Aorta (tissue), 5 donors: ENCODE results near the gene MAP1A. TPM values are rescaled to one million over a fixed set of nuclear protein-coding genes. Genes with fewer than 3 reads are reported as not detected.
A peak's percentile ranks its signal among the peaks of the same experiment; 100 is the strongest.

Source experiments
- ATAC-seq: fragments of 200-7000 bp; cut with Tn5 transposase; one replicate; pipeline ENCODE4 v1.9.1; 2022; ENCODE audit warnings: moderate library complexity; ENCODE audit not compliant: low FRiP score
- DNase-seq, 2 donors: peaks; one replicate each; pipeline ENCODE4 v3.0.0-alpha.2; 2020
- H3K27ac ChIP-seq, 2 donors: one replicate each; pipeline ENCODE4 v1.5.1; 2013; ENCODE audit warnings: low read length in 2 of 2, mild to moderate bottlenecking in 2 of 2, moderate library complexity in 2 of 2, control low read depth in 1 of 2, inconsistent platforms in 1 of 2, low read depth in 1 of 2
- H3K27me3 ChIP-seq, 2 donors: one replicate each; pipeline ENCODE4 v1.6.1; 2013; ENCODE audit warnings: control low read depth in 1 of 2, low read length in 1 of 2, mild to moderate bottlenecking in 1 of 2, moderate library complexity in 1 of 2; ENCODE audit not compliant: insufficient read depth in 2 of 2, control insufficient read depth in 1 of 2
- H3K36me3 ChIP-seq, 2 donors: one replicate each; pipeline ENCODE4 v1.6.1; 2013; ENCODE audit warnings: control low read depth in 1 of 2, low read length in 1 of 2, mild to moderate bottlenecking in 1 of 2; ENCODE audit not compliant: insufficient read depth in 2 of 2, control insufficient read depth in 1 of 2
- H3K4me1 ChIP-seq, 2 donors: one replicate each; pipeline ENCODE4 v1.6.1; 2013; ENCODE audit warnings: low read length in 2 of 2, control low read depth in 1 of 2, mild to moderate bottlenecking in 1 of 2, moderate library complexity in 1 of 2; ENCODE audit not compliant: insufficient read depth in 2 of 2, control insufficient read depth in 1 of 2
- H3K4me3 ChIP-seq, 2 donors: one replicate each; pipeline ENCODE4 v1.5.1; 2013; ENCODE audit warnings: low read length in 2 of 2, control low read depth in 1 of 2, mild to moderate bottlenecking in 1 of 2
- H3K9me3 ChIP-seq: one replicate; pipeline ENCODE4 v1.6.1; 2013; ENCODE audit warnings: mild to moderate bottlenecking, low read length; ENCODE audit not compliant: control insufficient read depth
- WGBS, 2 donors: extraction: QIAGEN DNeasy Blood & Tissue Kit; methylation state at CpG; one replicate each; pipeline ENCODE4 v1.1.7; 2013; 5-methylcytosine and 5-hydroxymethylcytosine counted together
- intact Hi-C, 2 donors: fragments of 100-400 bp; cut with DNase I; formaldehyde crosslinking; loops; one replicate each; pipeline versions ENCODE4 v1.14.2 to v1.15.0; 2022
- polyA plus RNA-seq, 2 donors: library from polyadenylated mRNA; stranded (reverse); fragments of 200-250 nt; gene quantifications; one replicate each; pipeline ENCODE4 v1.2.3, GENCODE V29; 2013
- total RNA-seq, 2 donors: library from RNA; stranded (reverse); fragmentation: NEBNext Ultra II Directional; extraction: Animal tissue kit (Norgen Biotek cat#: 25700); gene quantifications; one replicate each; pipeline ENCODE4 v1.2.1, GENCODE V29; 2021
- donor health status: healthy with polysubstance abuse.
- donor health status: Bipolar disorder and iron deficiency.
- donor health status: DM: no; HTN: no; CAD: no.
- donor health status: DM: no; HTN: no; CAD: no.
- donor health status: DM: yes; HTN: yes; CAD: no.

Gene MAP1A
- total and polyA plus RNA-seq, 4 donors, result 5.2 to 49.3 (median 21.0) TPM

GRCh38 chr15:43508991-43509659 lies 8.3 kb upstream of the MAP1A start:
- WGBS, 2 donors, result 79 to 81% methylated on average over 9 of the region's 9 CpGs
- ATAC-seq (no peak), DNase-seq (no peak)
- no peak overlapping the region for H3K27ac ChIP-seq
- no peaks in the 10 kb centered on the region for H3K27me3 ChIP-seq
- no peaks in the 10 kb centered on the region for H3K36me3 ChIP-seq
- intact Hi-C loops, result no loop called here
- no peak overlapping the region for H3K4me3 ChIP-seq
- peaks cover 2 to 3% of the 10 kb centered on the region in 2 donors for H3K4me1 ChIP-seq
- no peaks in the 10 kb centered on the region for H3K9me3 ChIP-seq

- Histone ChIP-seq H3K9me3 (no peaks in the 10 kb centered on the region), H3K36me3 (no peaks in the 10 kb centered on the region), H3K27ac (no peak overlapping the region), H3K4me3 (no peak overlapping the region), H3K4me1 (peaks cover 2 to 3% of the 10 kb centered on the region in 2 donors), H3K27me3 (no peaks in the 10 kb centered on the region)
- no peak for ATAC-seq
- intact Hi-C loops, result loop anchor here (1.0 to 10.0 kb wide), 2 partner anchors 17 to 65 kb away; no protein-coding TSS in a partner anchor
- no peak for DNase-seq
- WGBS, 2 donors, result 58 to 59% methylated on average over 8 of the region's 8 CpGs
These were observed 7.7 kb upstream of the MAP1A start for GRCh38 chr15:43509660-43510199.

DNA sequence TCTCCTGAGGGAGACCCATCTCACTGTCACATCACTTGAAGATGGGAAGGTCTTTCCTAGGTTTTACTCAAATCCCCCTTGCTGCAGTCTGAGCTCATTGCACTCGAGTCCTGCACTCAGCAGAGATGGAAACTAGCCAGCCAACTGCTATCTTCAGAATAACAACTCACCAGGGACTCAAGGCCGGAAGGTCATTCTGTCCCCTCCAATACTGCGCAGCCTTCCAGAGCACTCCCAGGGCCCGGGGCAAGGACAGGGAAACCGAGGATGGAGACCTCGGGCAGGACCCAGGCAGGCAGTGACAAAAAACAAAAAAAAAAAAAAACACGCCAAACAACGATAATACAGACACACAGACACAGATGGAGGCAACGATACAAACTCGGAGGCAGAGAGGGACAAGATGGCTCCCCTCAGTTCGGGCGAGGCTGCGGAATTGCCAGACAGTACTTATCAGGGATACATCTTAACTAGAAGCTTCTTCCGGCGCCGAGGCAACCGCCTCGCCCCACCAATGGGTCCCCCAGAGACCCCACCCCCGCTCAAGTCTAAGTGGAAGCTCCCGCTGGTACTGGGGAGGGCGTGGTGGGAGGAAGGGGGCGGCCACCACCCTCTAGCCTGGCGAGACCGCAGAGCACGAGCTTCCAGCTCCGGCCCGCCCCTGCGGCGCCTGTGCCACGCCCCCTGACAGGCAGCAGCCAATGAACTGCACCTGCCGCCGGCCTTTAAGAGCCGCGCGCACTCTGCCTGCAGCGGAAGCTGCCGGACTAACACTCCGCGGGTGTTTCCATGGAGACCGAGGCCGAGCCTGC lies 7.0 kb upstream of the MAP1A start:
- no peaks in the 10 kb centered on the region for H3K36me3 ChIP-seq
- 1% methylated on average over 37 to 41 of the region's 41 CpGs for WGBS, 2 donors
- DNase-seq (peak; percentile 99 to 100), ATAC-seq (peak; percentile 99)
- H3K4me3 ChIP-seq, result peak overlapping the region; percentile 48 to 79
- no peaks in the 10 kb centered on the region for H3K27me3 ChIP-seq
- intact Hi-C loops, result loop anchor here (1.0 to 10.0 kb wide), 2 partner anchors 18 to 66 kb away; no protein-coding TSS in a partner anchor
- H3K4me1 ChIP-seq, result peaks cover 2 to 3% of the 10 kb centered on the region in 2 donors
- peak overlapping the region in 1 of 2 donors; percentile 62 for H3K27ac ChIP-seq
- H3K9me3 ChIP-seq, result no peaks in the 10 kb centered on the region

GRCh38 chr15:43511012-43511885 lies 6.2 kb upstream of the MAP1A start:
- Histone ChIP-seq H3K27ac (no peak overlapping the region), H3K27me3 (no peaks in the 10 kb centered on the region), H3K4me1 (peaks cover 2 to 3% of the 10 kb centered on the region in 2 donors), H3K4me3 (peak overlapping the region; percentile 4 to 12), H3K9me3 (no peaks in the 10 kb centered on the region), H3K36me3 (no peaks in the 10 kb centered on the region)
- intact Hi-C loops, result loop anchor here in 1 of 2 donors (10.0 kb wide), 1 partner anchor 66 kb away; no protein-coding TSS in a partner anchor
- no peak for DNase-seq
- WGBS, 2 donors, result 9 to 10% methylated on average over 39 of the region's 39 CpGs
- no peak for ATAC-seq

DNA sequence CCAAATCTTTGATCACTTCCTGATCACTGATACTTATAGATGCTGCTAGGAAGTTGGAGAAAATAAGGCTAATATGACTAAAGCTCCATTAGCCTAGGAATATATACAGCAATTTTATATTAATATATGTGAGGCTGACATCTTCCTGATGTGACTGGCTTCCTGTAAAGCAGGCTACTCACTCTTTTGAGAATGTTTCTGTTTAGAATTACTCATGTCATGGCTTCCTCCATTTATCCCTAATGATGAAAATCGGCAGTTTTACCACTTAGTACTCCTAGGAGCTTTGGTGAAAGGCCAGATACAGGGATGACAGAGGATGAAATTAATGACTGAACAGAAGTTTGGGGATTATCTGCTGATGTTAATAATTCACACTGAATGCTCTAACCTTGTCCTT lies 3.9 kb upstream of the MAP1A start:
- DNase-seq, result no peak
- Histone ChIP-seq H3K9me3 (no peaks in the 10 kb centered on the region), H3K27ac (no peak overlapping the region), H3K4me3 (no peak overlapping the region), H3K4me1 (peaks cover 2 to 3% of the 10 kb centered on the region in 2 donors), H3K27me3 (no peaks in the 10 kb centered on the region), H3K36me3 (no peaks in the 10 kb centered on the region)
- WGBS, 2 donors, result 81 to 88% methylated on average over 1 of the region's 1 CpG
- no peak for ATAC-seq
- intact Hi-C loops, result loop anchor here in 1 of 2 donors (10.0 kb wide), 1 partner anchor 69 kb away; no protein-coding TSS in a partner anchor

- Histone ChIP-seq H3K9me3 (no peaks in the 10 kb centered on the region), H3K36me3 (no peaks in the 10 kb centered on the region), H3K27ac (no peak overlapping the region), H3K27me3 (no peaks in the 10 kb centered on the region), H3K4me1 (peaks cover 0 to 3% of the 10 kb centered on the region in 2 donors), H3K4me3 (no peak overlapping the region)
- intact Hi-C loops, result loop anchor here in 1 of 2 donors (10.0 kb wide), 1 partner anchor 70 kb away; no protein-coding TSS in a partner anchor
- peak in 1 of 2 donors; percentile 66 for DNase-seq
- ATAC-seq, result no peak
- WGBS, 2 donors, result 72 to 73% methylated on average over 4 of the region's 4 CpGs
These were observed 3.0 kb upstream of the MAP1A start for GRCh38 chr15:43514241-43515057.

DNA sequence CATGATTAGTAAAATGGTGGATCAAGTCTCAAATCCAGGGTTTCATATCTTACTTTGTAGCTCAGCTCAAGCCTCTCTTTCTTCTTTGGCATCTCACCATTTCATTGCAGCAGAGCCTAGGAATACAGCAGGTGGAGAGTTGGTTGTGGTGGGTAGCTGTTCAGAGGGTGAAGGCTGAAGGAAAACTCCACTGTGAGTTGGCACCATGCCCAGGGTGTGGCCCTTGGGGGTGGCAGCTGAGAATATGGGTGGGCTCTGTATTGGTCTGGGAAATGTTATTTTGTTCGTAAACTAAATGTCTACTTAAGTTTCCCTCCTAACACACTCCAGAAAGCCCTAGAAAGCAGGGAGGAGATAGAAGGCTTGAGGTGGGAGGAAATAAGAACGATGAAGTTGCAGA lies 1.7 kb upstream of the MAP1A start:
- Histone ChIP-seq H3K36me3 (peaks cover 0 to 3% of the 10 kb centered on the region in 2 donors), H3K4me1 (no peaks in the 10 kb centered on the region), H3K4me3 (no peak overlapping the region), H3K27ac (no peak overlapping the region), H3K9me3 (no peaks in the 10 kb centered on the region), H3K27me3 (no peaks in the 10 kb centered on the region)
- intact Hi-C loops, result loop anchor here (2.0 to 10.0 kb wide), 2 partner anchors 21 to 71 kb away; no protein-coding TSS in a partner anchor
- ATAC-seq (no peak), DNase-seq (no peak)
- 36 to 37% methylated on average over 2 of the region's 2 CpGs for WGBS, 2 donors
